Gastrocnemius medialis (tissue), 4 donors: ENCODE measurements around the gene SLC2A2. TPM values are rescaled to one million over a fixed set of nuclear protein-coding genes. Genes with fewer than 3 reads are reported as not detected.

Experiments
- ATAC-seq, 2 donors: fragments of 150-250 bp; one replicate each; pipeline ENCODE4 v1.9.1; 2016
- DNase-seq, 2 donors: peaks; one replicate each; pipeline ENCODE4 v3.0.0-alpha.2; 2019
- H3K27ac ChIP-seq, 4 donors: fragments of 200-600 bp; sonication (generic); 1 replicate in 1 of 4; 2 replicates in 3 of 4; pipeline ENCODE4 v1.5.1; 2016 to 2018; ENCODE audit warnings: mild to moderate bottlenecking in 2 of 4, moderate library complexity in 1 of 4
- H3K27me3 ChIP-seq, 3 donors: fragments of 200-600 bp; sonication (generic) in 2 of 3; 1 replicate in 1 of 3; 2 replicates in 2 of 3; pipeline versions ENCODE4 v1.5.1 to v1.6.0; 2016 to 2019; ENCODE audit warnings: mild to moderate bottlenecking in 1 of 3, moderate library complexity in 1 of 3
- H3K36me3 ChIP-seq, 2 donors: fragments of 200-600 bp; sonication (generic) in 1 of 2; one replicate each; pipeline ENCODE4 v1.5.1; 2017 to 2018
- H3K4me1 ChIP-seq, 2 donors: fragments of 200-600 bp; sonication (generic) in 1 of 2; one replicate each; pipeline ENCODE4 v1.5.1; 2016 to 2017; ENCODE audit warnings: mild to moderate bottlenecking in 2 of 2
- H3K4me3 ChIP-seq, 4 donors: fragments of 200-600 bp; sonication (generic) in 3 of 4; 1 replicate in 1 of 4; 2 replicates in 3 of 4; pipeline ENCODE4 v1.5.1; 2016 to 2019; ENCODE audit warnings: mild to moderate bottlenecking in 2 of 4
- H3K9me3 ChIP-seq, 3 donors: fragments of 200-600 bp; sonication (generic) in 2 of 3; 1 replicate in 1 of 3; 2 replicates in 2 of 3; pipeline ENCODE4 v1.5.1; 2016 to 2019
- POLR2A ChIP-seq, 2 donors: fragments of 450-650 bp; IDR thresholded peaks; one replicate each; pipeline ENCODE4 v1.6.1; 2017; ENCODE audit warnings: antibody characterized with exemption in 2 of 2, mild to moderate bottlenecking in 2 of 2, moderate library complexity in 2 of 2
- in situ Hi-C, 4 donors: fragments of 200-750 bp; cut with MboI; loops; one replicate each; pipeline versions ENCODE4 v1.15.0 to v1.8.0; 2017; ENCODE audit warnings: low sequenced_read_pairs in 4 of 4
- intact Hi-C: fragments of 100-400 bp; cut with DNase I; formaldehyde crosslinking; loops from one replicate; pipeline ENCODE4 v1.15.1; 2023; ENCODE audit warnings: low total_unique reads
- total RNA-seq, 4 donors: library from RNA; depleted of rRNA; stranded (reverse); fragments of >200 nt; gene quantifications; one replicate each; pipeline versions ENCODE4 v1.1.0 to v1.2.3, GENCODE V29; 2016
- TF ChIP-seq, protein P1 (sequence below), 5 experiments: fragments of 450-650 bp in 3 of 5; fragments of 200-600 bp in 2 of 5; sonication (generic) in 2 of 5; IDR thresholded peaks in 4 of 5; conservative IDR thresholded peaks in 1 of 5; 1 replicate in 4 of 5; 2 replicates in 1 of 5; pipeline ENCODE4 v1.5.1; 2016 to 2019; ENCODE audit warnings: antibody characterized with exemption in 5 of 5, mild to moderate bottlenecking in 3 of 5, moderate library complexity in 3 of 5

Gene SLC2A2
- total RNA-seq, 4 donors from 2014 or later, result 0.26 to 0.51 TPM; not detected in 2

DNA sequence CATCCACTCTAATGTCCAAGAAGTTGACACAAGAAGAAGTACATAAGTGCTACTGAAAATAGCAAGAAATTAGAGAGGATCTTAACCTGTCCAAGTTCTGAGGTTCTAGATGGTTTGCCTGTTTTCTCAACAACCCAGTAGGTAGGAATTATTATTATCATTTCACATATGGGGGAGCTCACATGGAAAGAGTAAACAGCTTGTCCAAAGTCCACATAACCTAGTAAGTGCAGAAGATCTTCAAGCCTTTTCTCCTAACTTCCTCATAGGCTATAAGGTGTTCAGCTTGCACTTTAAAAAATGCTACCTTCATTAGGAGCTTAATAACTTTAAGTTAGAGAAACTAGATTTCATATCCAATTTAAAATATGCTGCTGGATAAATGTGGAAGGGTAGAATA is 3.0 kb downstream of the SLC2A2 start:
- no peak overlapping the region for H3K4me3 ChIP-seq
- DNase-seq, result no peak

DNA sequence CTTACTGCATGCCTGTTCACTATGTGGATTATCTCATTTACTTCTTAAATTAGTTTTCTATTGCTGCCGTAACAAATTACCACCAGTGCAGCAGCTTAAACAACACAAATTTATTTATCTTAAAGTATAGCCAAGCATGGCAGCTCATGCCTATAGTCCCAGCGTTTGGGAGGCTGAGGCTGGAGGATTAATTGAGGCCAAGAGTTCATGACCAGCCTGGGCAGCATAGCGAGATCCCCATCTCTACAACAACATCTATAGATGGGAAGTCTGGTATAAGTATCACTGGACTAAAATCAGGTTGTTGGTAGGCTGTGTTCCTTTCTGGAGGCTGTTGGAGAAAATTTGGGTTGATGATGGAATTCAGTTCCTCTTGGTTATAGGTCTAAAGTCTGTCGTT is 5.1 kb downstream of the SLC2A2 start:
- ATAC-seq (no peak), DNase-seq (no peak)
- no peak for TF ChIP-seq POLR2A (IDR thresholded peaks at IDR 0.05)
- TF ChIP-seq, protein P1, sequence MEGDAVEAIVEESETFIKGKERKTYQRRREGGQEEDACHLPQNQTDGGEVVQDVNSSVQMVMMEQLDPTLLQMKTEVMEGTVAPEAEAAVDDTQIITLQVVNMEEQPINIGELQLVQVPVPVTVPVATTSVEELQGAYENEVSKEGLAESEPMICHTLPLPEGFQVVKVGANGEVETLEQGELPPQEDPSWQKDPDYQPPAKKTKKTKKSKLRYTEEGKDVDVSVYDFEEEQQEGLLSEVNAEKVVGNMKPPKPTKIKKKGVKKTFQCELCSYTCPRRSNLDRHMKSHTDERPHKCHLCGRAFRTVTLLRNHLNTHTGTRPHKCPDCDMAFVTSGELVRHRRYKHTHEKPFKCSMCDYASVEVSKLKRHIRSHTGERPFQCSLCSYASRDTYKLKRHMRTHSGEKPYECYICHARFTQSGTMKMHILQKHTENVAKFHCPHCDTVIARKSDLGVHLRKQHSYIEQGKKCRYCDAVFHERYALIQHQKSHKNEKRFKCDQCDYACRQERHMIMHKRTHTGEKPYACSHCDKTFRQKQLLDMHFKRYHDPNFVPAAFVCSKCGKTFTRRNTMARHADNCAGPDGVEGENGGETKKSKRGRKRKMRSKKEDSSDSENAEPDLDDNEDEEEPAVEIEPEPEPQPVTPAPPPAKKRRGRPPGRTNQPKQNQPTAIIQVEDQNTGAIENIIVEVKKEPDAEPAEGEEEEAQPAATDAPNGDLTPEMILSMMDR (IDR thresholded peaks at IDR 0.05 in 4 of 5, conservative IDR thresholded peaks at IDR 0.05 in 1 of 5), result no peak
- Histone ChIP-seq H3K36me3 (no peaks in the 10 kb centered on the region), H3K27ac (no peak overlapping the region), H3K4me3 (no peak overlapping the region), H3K4me1 (no peaks in the 10 kb centered on the region), H3K9me3 (no peaks in the 10 kb centered on the region), H3K27me3 (no peaks in the 10 kb centered on the region)
- in situ Hi-C loops (no loop called here), intact Hi-C loops (no loop called here)

More for the DNA sequence above, 3.0 kb downstream of the SLC2A2 start:
- Histone ChIP-seq H3K27me3 (no peaks in the 10 kb centered on the region), H3K27ac (no peak overlapping the region), H3K36me3 (no peaks in the 10 kb centered on the region), H3K9me3 (no peaks in the 10 kb centered on the region), H3K4me1 (peaks cover 0 to 9% of the 10 kb centered on the region in 2 donors)
- in situ Hi-C loops, result no loop called here
- intact Hi-C loops, result no loop called here
- TF ChIP-seq, protein P1 (IDR thresholded peaks at IDR 0.05 in 4 of 5, conservative IDR thresholded peaks at IDR 0.05 in 1 of 5), result no peak
- TF ChIP-seq POLR2A (IDR thresholded peaks at IDR 0.05), result no peak
- no peak for ATAC-seq

DNA sequence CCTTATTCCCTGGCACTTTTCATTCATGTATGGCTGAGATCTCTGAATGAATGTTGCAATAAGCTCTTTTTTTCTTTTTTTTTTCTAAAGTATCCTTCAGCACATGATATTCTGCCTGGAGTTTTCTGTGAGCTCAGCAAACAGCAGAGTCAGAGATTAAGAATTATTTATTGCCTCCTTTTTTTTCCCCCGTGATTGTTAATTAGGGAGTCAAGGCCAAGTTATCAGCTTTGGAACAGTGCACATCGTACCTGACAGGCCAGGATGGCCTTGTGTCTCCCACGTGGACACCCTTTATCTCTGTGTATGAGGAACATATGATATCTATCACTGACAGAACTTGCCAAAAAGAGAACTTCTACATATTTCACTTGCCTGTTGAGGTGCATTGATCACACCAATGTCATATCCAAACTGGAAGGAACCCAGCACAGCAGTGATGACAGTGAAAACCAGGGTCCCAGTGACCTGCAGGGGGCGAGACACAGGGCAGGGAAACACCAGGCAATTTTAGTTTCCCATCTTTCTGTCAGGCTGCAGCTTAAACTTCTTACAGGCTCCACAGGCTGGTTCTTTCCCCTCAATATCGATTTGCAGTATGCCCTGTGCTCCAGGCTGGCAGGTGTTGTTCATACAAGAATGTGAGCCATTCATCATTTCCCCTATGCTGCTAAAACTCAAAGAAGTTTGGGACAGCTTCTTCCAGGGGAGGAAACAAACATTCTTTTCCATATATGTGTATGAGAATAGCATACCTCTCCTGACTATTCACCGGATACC is 8.2 kb downstream of the SLC2A2 start:
- no peaks in the 10 kb centered on the region for H3K9me3 ChIP-seq
- TF ChIP-seq, protein P1 (IDR thresholded peaks at IDR 0.05 in 4 of 5, conservative IDR thresholded peaks at IDR 0.05 in 1 of 5), result no peak
- TF ChIP-seq POLR2A (IDR thresholded peaks at IDR 0.05), result no peak
- in situ Hi-C loops (no loop called here), intact Hi-C loops (no loop called here)
- no peak overlapping the region for H3K4me3 ChIP-seq
- H3K27me3 ChIP-seq, result no peaks in the 10 kb centered on the region
- H3K27ac ChIP-seq, result no peak overlapping the region
- ATAC-seq (no peak), DNase-seq (no peak)
- no peaks in the 10 kb centered on the region for H3K36me3 ChIP-seq
- no peaks in the 10 kb centered on the region for H3K4me1 ChIP-seq

GRCh38 chr3:171013822-171014748 is 12.4 kb downstream of the SLC2A2 start:
- no peak overlapping the region for H3K27ac ChIP-seq
- ATAC-seq (no peak), DNase-seq (no peak)
- TF ChIP-seq, protein P1 (IDR thresholded peaks at IDR 0.05 in 4 of 5, conservative IDR thresholded peaks at IDR 0.05 in 1 of 5), result no peak
- no peak for TF ChIP-seq POLR2A (IDR thresholded peaks at IDR 0.05)
- H3K36me3 ChIP-seq, result no peaks in the 10 kb centered on the region
- H3K4me3 ChIP-seq, result no peak overlapping the region
- intact Hi-C loops (no loop called here), in situ Hi-C loops (no loop called here)
- no peaks in the 10 kb centered on the region for H3K4me1 ChIP-seq
- H3K27me3 ChIP-seq, result no peaks in the 10 kb centered on the region
- H3K9me3 ChIP-seq, result no peaks in the 10 kb centered on the region
